Activated naive CD4-positive, alpha-beta T cell treated with anti-CD3 and anti-CD28 coated beads for 36 hours (primary cell): Measurements from ENCODE around the gene COL6A5. TPM values are rescaled to one million over a fixed set of nuclear protein-coding genes. Genes with fewer than 3 reads are reported as not detected.

ENCODE experiments used
- total RNA-seq, 2 experiments: library from RNA; stranded (reverse); gene quantifications; one replicate each; pipeline ENCODE4 v1.2.3, GENCODE V29; 2021

Gene COL6A5
- total RNA-seq, 2 experiments from 2014 or later, result not detected

Other genes starting within 250 kb of the COL6A5 start
- gene COL6A6, start 171.5 kb downstream of the COL6A5 start, total RNA-seq, result not detected